Activated T-cell treated with anti-CD3 and anti-CD28 coated beads, Interleukin-2, amount 50 U/mL, for 48 hours (primary cell): ENCODE data around the gene CCBE1.
"Not testable (repeated sequence)": the region's sequence is repeated elsewhere in the genome, so short reads cannot be mapped to it uniquely, and the experiment has no call there.

Experiments
- DNase-seq, 2 experiments: peaks; one replicate each; pipeline ENCODE4 v3.0.0-alpha.2; 2020

Gene CCBE1

DNA sequence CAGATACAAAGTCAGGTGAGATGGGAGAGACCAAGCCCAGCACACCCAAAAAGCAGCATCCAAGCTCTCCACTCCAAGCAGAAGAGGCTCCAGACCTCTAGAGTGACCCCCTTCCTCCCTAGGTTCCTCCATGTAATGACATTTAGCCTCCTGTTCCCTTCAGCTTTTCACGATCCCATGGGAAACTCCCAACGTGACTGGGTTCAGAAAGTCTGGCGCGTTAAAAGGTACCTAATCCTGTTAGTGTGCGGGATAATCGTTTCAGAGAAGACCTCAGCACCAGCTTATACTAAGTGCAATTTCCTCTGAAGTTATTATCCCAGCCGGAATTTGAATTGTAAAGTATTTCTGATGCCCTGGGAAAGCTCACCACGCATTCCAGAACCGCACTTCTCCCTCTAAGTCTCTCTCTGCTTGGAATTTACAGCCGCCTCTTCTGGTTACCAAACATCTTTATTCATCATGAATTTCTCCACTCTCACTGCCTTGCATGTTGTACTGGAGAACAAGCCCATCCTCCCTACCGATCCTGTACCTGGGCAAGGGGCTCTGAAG lies 46.9 kb downstream of the CCBE1 start:
- no peak for DNase-seq

- no peak for DNase-seq
Observed at GRCh38 chr18:59649591-59649990, 47.6 kb downstream of the CCBE1 start.

DNA sequence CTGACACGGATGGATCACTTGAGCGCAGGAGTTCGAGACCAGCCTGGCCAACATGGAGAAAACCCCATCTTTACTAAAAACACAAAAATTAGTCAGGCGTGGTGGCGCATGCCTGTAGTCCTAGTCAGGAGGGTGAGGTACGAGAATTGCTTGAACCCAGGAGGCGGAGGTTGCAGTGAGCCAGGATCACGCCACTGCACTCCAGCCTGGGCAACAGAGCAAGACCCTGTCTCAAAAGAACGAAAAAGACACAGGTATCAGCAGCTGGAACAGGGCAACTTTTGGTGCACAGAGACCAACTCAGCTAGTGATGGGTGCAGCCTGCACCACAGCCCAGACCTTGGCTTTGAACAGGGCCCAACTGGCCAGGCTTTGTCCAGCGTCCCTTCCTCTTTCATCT lies 48.8 kb downstream of the CCBE1 start:
- DNase-seq: not testable (repeated sequence)

DNA sequence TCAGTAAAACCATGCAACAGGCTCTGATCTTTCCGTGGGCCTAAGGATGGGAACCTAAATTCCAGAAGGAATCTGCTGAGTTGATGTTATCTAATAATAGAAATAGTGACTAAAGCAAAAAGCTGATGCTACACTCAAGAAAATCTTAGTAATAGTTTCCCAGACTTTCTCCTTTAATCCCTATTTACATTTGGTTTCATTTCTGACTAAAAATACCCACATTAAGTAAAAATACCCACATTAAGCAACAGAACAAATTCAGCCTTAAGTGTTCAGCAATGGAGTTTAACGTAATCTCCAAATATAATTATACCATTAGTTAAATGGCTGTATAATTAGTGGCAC lies 50.3 kb downstream of the CCBE1 start:
- DNase-seq: no peak

GRCh38 chr18:59646228-59646962 lies 50.8 kb downstream of the CCBE1 start:
- no peak for DNase-seq

DNA sequence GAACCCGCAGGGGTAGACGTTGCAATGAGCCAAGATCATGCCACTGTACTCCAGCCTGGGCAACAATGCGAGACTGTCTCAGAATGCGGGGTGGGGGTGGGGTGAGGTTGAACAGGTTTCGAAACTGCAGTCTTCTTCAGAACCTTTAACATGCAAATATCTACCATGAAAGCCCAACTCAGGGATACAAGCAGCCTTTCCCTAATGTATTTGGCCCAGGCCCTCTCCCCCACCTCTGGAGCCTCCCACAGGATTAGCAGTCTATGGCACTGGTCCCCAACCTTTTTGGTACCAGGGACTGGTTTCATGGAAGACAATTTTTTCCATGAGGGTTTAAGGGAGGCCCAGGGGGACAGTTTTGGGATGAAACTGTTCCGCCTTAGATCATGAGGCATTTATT lies 53.5 kb downstream of the CCBE1 start:
- no peak for DNase-seq

- no peak for DNase-seq
Observed at GRCh38 chr18:59640721-59641120, 56.5 kb downstream of the CCBE1 start.

GRCh38 chr18:59639821-59640220 lies 57.4 kb downstream of the CCBE1 start:
- DNase-seq: no peak

DNA sequence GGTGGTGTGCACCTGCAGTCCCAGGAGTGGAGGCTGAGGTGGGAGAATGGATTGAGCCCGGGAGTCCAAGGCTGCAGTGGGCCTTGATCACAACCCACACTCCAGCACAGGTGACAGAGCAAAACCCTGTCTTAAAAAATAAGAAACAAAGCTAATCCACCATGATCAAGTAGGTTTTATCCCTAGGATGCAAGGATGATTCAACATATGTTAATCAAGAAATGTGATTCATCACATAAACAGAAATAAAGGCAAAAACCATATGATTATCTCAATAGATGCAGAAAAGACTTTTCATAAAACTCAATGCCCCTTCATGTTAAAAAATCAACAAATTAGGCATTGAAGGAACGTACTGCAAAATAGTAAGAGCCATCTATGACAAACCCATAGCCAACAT lies 58.1 kb downstream of the CCBE1 start:
- no peak for DNase-seq

GRCh38 chr18:59633961-59634485 lies 63.2 kb downstream of the CCBE1 start:
- DNase-seq: no peak

- no peak for DNase-seq
Observed at GRCh38 chr18:59633317-59633716, 63.9 kb downstream of the CCBE1 start.

- DNase-seq: no peak
Observed at GRCh38 chr18:59631583-59632181, 65.5 kb downstream of the CCBE1 start.

DNA sequence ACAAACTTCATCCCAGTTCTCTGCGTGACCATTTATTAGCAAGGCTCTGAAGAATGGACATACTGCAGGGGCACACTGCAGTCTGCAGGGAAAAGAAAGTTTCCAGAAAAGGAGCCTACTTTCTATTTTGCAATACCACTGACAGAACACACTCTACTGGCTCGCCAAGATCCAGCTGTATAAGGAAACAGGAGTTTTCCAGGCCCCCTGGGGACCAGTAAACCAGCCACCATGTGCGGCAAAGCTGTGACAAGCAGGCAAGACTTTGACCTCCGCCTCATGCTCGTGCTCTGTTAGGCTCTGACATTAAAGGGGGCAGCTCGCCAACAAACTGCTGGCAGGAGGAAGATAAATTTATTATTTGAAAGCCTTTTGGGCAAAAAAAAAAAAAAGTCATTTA lies 67.3 kb downstream of the CCBE1 start:
- DNase-seq: no peak

- no peak for DNase-seq
Observed at GRCh38 chr18:59628995-59629394, 68.2 kb downstream of the CCBE1 start.

- no peak for DNase-seq
Observed at GRCh38 chr18:59627414-59627813, 69.8 kb downstream of the CCBE1 start.

DNA sequence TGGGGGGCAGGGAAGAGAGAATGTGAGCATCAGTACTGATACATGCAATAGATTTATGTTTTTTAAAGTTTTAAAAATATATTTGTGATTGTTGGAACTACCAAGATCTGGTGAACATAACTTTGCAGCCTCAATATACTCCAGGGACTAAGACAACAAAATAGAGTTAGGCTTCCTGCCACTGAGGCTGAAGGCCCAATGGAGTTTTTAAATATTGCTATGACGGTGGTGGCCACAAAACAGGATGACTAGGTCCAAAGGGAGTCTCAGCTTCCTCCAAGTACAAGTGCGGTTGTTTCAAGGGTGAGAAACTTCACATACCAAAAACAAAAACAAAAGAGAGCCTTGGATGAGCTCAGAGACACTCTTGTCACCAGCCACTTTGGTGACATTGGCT lies 72.9 kb downstream of the CCBE1 start:
- no peak for DNase-seq

- DNase-seq: no peak
Observed at GRCh38 chr18:59623456-59624368, 73.5 kb downstream of the CCBE1 start.

DNA sequence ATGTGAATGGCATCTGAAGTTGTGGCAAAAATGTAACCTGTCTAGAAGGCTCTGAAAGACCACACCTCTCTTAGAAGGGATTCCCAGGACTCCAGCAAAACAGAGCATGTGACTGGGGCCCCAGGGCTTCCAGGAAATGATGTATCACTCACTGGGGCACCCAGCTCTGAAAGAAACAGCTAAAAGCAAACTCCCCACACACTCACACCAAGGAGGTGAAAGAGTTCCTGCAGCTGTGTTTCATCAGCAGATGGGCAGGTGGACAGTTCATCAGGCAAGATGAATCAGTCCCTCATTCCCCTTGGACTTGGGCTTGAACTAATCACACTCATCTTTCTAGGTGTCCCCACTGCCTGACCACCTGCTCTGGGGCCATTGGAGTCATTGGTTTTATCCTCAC lies 76.2 kb downstream of the CCBE1 start:
- no peak for DNase-seq

DNA sequence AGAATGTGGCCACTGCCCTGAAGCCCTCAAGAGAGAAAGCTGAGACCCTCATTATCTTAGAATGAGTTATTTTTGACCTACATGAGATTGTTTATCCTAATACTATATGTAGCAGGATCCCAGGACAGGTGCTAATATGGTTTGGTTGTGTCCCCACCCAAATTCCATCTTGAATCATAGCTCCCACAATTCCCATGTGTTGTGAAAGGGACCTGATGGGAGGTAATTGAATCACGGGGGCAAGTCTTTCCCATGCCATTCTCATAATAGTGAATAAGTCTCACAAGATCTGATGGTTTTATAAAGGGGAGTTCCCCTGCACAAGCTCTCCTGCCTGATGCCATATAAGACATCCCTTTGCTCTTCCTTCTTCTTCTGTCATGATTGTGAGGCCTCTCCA lies 76.8 kb downstream of the CCBE1 start:
- DNase-seq: no peak

DNA sequence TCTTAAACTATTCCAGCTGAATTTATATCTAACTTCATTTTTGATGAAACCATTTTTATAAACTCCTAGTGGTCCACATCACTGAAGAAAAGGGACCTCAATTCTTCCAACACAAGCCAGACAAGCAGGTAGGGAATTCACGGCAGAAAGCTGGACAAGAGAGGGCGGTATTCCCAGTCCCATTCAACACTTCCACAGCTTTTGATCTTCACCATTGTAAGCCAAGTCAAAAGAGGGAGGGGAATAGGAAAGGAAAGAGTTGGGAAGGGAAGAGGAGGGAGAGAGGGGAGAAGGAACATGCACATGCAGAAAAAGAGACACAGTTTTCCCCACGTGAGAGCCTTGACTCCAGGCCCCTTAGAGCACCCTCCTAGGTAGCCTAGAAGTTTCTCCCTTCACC lies 77.4 kb downstream of the CCBE1 start:
- no peak for DNase-seq

DNA sequence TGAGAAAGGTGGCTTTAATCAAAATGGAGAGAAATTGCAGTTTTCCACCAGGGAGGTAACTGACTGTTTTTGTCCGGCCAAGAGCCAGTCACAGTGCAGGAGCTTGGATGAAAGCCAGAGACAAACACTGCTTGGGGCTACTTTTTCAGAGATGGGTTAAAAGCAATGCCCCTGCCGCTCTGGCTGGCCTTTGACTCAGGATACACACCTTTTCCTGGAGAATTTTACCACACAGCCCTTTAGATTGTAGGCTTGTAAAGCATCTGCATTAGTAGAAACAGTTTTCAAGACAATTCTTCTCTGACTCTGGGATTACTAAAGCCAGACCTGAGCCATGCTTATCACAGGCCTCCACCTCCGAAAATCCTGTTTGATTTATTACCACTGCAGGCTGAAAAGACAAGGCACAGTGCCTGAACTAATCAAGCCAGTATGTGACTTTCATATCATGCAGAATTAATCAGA lies 79.7 kb downstream of the CCBE1 start:
- no peak for DNase-seq

DNA sequence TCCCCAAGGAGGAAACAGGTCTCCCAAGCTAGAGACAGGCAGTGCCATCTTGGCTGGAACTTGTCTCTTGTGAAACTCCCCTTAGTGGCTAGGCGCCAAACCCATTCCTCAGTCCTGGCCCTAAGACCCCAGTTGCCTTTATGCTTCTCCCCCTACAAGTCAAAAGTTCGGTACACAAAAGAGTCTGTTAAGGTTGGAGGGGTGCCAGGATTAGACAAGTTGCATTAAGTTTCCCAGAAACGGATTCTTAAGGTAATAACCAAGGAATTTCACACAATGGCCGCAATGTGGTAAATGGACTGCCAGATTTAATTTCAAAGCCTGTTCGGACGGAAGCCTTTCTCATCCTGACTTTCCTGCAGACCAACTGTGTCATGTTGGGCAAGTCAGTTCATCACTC lies 80.7 kb downstream of the CCBE1 start:
- DNase-seq: no peak

DNA sequence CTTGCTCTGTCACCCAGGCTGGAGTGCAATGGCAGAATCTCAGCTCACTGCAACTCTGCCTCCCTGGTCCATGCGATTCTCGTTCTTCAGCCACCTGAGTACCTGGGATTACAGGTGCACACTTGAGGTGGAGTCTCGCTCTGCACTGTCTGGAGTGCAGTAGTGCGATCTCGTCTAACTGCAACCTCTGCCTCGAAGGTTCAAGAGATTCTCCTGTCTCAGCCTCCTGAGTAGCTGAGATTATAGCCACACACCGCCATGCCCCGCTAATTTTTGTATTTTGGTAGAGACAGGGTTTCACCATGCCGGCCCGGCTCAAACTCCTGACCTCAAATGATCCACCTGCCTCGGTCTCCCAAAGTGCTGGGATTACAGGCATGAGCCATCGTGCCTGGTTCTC lies 83.3 kb downstream of the CCBE1 start:
- no peak for DNase-seq
